ENCODE data around the gene KRTAP10-10. TPM values are rescaled to one million over a fixed set of nuclear protein-coding genes. Genes with fewer than 3 reads are reported as not detected.
"Not testable (repeated sequence)": the region's sequence is repeated elsewhere in the genome, so short reads cannot be mapped to it uniquely, and the experiment has no call there.

Gene KRTAP10-10
- total RNA-seq, 2 experiments from 2014 or later = not detected

DNA sequence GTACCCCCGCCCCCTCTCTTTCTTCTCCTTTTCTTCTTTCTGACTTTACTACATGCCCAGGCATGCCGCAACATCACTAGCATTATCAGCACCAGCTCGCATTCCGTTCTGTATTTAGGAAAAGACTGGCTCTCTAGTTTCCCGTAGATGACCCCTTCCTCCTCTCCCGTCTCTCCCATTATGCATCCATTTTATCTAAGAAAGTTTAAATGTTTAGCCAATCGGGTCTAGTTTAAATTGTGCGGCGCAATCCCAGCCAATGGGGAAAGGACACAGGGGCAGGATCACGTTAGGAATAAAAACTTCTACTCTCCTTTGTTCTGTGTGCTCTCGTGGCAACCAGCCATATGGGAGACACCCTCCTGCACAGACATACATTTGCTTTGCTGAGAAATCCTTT lies 39.1 kb upstream of the KRTAP10-10 start:
- no peak for DNase-seq
- Mint-ChIP-seq H3K27me3 (peaks cover 11% of the 10 kb centered on the region), H3K27ac (no peak overlapping the region), H3K4me1 (peaks cover 1% of the 10 kb centered on the region), H3K36me3 (ENCODE audit: low read depth) (no peaks in the 10 kb centered on the region), H3K4me3 (no peak overlapping the region), H3K9me3 (peaks cover 4% of the 10 kb centered on the region)
- ChIA-PET CTCF (interaction anchor here (1.2 kb wide), 1 partner anchor 28 kb away, joined by 3 read pairs; no protein-coding TSS in a partner anchor), POLR2A (no interaction called here)

DNA sequence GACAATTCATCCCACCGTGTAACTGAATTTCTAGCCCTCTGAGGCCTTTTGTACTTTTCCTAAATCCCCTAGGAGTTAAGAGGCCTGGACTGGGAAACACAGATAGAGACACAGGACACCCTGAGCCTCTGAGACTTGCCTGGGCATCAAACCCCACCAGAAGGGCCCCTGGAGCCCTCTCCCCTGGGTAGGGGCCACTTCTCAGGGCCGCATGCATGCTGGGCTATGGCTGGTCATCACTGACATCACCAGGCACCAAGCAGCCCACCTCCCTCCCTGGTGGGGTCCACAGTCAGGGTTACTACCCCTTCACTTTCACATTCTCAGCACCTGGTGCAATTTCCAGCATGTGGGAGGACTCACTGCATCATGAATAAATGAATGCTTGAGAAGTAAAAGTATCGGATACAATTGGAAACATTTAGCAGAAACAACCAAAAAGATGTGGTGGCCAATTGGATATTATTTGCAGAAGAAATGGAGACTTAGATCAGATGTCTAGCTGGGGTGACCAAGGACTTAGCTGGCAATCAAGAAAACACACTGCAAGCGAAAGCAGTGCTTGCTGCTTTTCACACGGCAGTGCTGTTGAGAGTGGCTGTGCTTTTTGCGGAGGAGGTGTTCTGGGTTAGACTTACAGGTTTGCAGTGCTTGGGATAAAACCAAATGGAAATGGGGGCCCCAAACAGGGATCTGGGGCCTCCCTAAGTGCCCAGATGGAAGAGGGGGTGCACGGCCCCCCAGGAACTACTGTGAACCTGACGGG lies 37.7 kb upstream of the KRTAP10-10 start:
- H3K4me1 Mint-ChIP-seq = no peaks in the 10 kb centered on the region
- CTCF ChIA-PET = no interaction called here
- no peaks in the 10 kb centered on the region for H3K36me3 Mint-ChIP-seq (ENCODE audit: low read depth)
- DNase-seq = no peak
- no peak overlapping the region for H3K4me3 Mint-ChIP-seq
- peaks cover 5% of the 10 kb centered on the region for H3K9me3 Mint-ChIP-seq
- H3K27me3 Mint-ChIP-seq = peaks cover 11% of the 10 kb centered on the region
- H3K27ac Mint-ChIP-seq = no peak overlapping the region
- POLR2A ChIA-PET = no interaction called here

DNA sequence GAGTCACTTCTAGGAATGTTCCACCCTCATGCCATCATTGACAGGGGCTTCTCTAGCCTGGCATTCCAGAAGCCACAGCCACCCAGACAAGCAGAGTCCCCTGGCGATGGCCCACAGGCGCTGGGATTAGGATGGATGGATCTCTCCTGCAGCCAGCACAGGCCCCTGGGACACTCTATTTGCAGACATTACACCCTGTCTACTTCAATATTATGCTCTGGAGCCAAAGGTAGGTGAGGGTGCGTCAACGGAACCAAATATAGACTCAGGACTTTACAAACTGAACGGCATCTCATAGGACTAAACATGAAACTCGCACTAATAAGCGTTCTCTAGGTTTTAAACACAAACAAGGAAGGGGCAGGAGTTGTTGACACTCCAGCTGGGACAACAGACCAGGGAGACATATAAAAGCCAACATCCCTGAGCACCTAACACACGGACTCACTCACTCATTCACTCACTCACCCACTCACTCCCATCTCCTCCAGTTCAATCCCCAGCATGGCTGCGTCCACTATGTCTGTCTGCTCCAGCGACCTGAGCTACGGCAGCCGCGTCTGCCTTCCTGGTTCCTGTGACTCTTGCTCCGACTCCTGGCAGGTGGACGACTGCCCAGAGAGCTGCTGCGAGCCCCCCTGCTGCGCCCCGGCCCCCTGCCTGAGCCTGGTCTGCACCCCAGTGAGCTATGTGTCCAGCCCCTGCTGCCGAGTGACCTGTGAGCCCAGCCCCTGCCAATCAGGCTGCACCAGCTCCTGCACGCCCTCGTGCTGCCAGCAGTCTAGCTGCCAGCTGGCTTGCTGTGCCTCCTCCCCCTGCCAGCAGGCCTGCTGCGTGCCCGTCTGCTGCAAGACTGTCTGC lies 36.8 kb upstream of the KRTAP10-10 start, which contains the start of gene KRTAP10-7:
TSS of gene KRTAP10-7 (plus strand) at position 480 of the 861 bp plus-strand sequence. CDS start at position 505, 25 bp downstream.
- DNase-seq; POLR2A ChIA-PET; H3K36me3 Mint-ChIP-seq (ENCODE audit: low read depth); H3K27ac Mint-ChIP-seq; H3K4me3 Mint-ChIP-seq; H3K4me1 Mint-ChIP-seq; CTCF ChIA-PET: not testable (repeated sequence)
- H3K9me3 Mint-ChIP-seq = peaks cover 11% of the 10 kb centered on the region
- peaks cover 14% of the 10 kb centered on the region for H3K27me3 Mint-ChIP-seq

DNA sequence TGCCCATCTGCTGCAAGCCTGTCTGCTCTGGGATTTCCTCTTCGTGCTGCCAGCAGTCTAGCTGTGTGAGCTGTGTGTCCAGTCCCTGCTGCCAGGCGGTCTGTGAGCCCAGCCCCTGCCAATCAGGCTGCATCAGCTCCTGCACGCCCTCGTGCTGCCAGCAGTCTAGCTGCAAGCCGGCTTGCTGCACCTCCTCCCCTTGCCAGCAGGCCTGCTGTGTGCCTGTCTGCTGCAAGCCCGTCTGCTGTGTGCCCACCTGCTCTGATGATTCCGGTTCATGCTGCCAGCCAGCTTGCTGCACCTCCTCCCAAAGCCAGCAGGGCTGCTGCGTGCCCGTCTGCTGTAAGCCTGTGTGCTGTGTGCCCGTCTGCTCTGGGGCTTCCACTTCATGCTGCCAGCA lies 36.1 kb upstream of the KRTAP10-10 start:
- Mint-ChIP-seq H3K27me3 (peaks cover 16% of the 10 kb centered on the region), H3K9me3 (peaks cover 11% of the 10 kb centered on the region)
- H3K4me1 Mint-ChIP-seq; DNase-seq; POLR2A ChIA-PET; H3K36me3 Mint-ChIP-seq (ENCODE audit: low read depth); H3K4me3 Mint-ChIP-seq; H3K27ac Mint-ChIP-seq: not testable (repeated sequence)
- CTCF ChIA-PET = interaction anchor here (0.5 to 0.6 kb wide), 2 partner anchors 14 to 57 kb away, joined by 3 to 5 read pairs; no protein-coding TSS in a partner anchor

DNA sequence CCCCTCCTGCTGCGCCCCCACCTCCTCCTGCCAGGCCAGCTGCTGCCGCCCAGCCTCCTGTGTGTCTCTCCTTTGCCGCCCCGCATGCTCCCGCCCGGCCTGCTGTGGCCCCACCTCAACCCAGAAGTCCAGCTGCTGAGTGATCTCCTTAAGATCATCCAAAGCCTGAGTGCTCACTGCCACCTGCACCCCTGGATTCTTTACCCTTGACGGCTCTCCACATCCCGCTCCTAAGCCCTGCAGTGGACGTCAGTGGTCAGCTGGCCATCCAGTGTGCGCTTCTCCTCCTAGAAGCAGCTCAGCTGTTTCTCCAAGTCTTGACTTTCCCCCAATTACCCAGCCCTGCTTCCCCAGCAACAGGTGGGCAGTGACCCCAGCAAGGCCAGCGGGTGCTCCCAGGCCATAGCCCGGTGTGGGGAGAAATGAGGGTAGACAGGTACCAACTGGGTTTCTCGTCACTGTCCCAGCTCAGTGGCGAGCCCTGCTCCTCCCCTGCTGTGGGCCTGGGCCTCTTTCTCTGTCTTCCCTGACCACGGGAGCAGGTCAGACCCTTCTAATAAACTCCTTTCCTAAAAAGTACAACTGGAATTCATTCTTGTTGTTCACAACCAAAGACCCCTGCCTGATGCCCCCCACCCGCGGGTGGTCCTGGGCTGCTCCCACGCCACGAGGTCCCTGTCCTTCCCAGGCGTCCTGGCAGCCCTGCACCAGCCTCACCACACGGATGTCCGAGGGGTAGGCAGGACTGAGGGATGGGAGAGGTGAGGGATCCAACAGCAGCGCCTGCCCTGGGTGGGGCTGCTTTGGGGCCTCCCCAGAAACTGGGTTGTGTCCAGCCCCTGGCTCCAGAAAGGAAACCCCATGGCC lies 35.3 kb upstream of the KRTAP10-10 start:
- no peak for DNase-seq
- H3K36me3 Mint-ChIP-seq (ENCODE audit: low read depth) = no peaks in the 10 kb centered on the region
- peaks cover 11% of the 10 kb centered on the region for H3K9me3 Mint-ChIP-seq
- no peak overlapping the region for H3K27ac Mint-ChIP-seq
- POLR2A ChIA-PET = no interaction called here
- peaks cover 17% of the 10 kb centered on the region for H3K27me3 Mint-ChIP-seq
- no peaks in the 10 kb centered on the region for H3K4me1 Mint-ChIP-seq
- CTCF ChIA-PET = interaction anchor here (0.5 to 0.6 kb wide), 2 partner anchors 13 to 57 kb away, joined by 3 to 5 read pairs; no protein-coding TSS in a partner anchor
- H3K4me3 Mint-ChIP-seq = no peak overlapping the region

DNA sequence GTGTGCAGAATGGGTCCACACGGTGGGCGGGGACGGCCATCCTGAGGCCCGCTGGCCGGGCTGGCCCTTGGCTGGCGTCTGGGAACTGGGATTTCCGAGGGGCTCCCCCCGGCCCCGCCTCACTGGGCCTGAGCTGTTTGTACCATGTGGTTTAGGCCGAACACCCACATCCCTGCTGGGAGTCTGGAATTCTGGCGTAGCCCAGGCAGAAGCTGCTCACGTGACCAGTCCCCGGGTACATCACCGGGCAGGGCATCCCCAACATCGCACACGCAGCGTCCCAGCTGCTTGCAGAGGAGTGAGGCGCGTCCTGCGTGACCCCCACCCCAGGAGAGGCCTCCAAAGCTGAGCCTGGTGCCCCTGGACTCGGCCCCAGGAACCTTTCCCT lies 34.7 kb upstream of the KRTAP10-10 start:
- H3K4me3 Mint-ChIP-seq = no peak overlapping the region
- no peak overlapping the region for H3K27ac Mint-ChIP-seq
- POLR2A ChIA-PET = no interaction called here
- no peak for DNase-seq
- no peaks in the 10 kb centered on the region for H3K4me1 Mint-ChIP-seq
- H3K36me3 Mint-ChIP-seq (ENCODE audit: low read depth) = no peaks in the 10 kb centered on the region
- peaks cover 11% of the 10 kb centered on the region for H3K9me3 Mint-ChIP-seq
- peaks cover 17% of the 10 kb centered on the region for H3K27me3 Mint-ChIP-seq
- CTCF ChIA-PET = no interaction called here

DNA sequence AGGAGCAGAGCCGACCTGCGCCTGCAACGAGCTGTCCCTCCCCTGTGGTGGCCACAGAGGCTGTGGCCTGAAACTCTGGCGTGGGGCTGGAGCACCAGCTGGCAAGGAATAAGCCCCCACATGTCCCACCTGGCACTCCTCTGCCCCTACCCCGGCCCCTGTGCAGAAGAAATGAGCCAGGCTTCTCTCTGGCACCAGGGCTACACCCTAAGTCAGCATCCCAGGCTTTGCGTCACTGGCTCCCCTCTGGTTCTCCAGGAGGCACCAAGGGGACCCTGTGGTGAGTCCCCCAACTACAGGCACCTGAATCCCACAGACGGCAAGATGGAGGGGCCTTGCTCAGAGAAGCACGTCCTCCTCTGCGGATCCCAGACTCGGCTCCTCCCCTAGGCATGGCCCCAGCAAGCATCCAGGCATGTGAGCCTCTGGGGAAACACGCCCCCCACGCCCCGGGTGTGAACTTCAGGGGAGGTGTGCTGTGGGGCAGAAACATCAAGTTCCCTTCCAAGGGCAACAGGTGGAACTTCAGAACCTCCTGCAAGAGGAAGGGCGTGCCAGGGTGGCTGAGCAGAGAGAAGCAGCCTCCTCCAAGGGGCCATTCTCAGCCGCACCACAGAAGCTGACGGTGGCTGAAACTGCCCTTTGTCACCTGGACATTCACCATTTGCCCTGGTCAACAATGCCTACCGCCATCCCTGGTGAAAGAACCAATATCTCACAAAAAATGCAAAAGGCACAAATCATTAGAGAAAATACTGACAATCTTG lies 33.9 kb upstream of the KRTAP10-10 start:
- H3K4me1 Mint-ChIP-seq = no peaks in the 10 kb centered on the region
- DNase-seq = no peak
- H3K9me3 Mint-ChIP-seq = peaks cover 11% of the 10 kb centered on the region
- ChIA-PET POLR2A (no interaction called here), CTCF (no interaction called here)
- H3K36me3 Mint-ChIP-seq (ENCODE audit: low read depth) = no peaks in the 10 kb centered on the region
- peaks cover 19% of the 10 kb centered on the region for H3K27me3 Mint-ChIP-seq
- H3K4me3 Mint-ChIP-seq = no peak overlapping the region
- H3K27ac Mint-ChIP-seq = no peak overlapping the region

DNA sequence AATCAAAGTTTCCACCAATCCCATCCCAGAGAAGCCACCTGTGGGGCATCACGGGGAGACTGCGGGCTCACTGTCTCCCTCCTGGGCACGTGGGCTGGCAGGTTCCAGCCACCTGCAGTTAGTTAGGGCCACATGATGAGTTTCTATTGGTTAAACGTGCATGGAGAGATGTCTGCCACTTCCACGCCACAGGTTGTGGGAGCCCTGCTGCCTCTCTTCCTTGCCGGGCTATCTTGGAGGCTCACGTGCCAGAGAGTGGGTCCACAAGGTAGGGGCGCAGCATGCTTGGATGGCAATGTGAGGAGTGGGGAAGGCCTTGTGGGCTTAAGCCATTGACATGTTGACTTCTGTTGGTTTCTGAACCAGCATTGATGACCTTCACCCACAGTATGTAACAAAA lies 33.2 kb upstream of the KRTAP10-10 start:
- peaks cover 16% of the 10 kb centered on the region for H3K27me3 Mint-ChIP-seq
- H3K36me3 Mint-ChIP-seq (ENCODE audit: low read depth) = no peaks in the 10 kb centered on the region
- ChIA-PET CTCF (no interaction called here), POLR2A (no interaction called here)
- DNase-seq = no peak
- H3K27ac Mint-ChIP-seq = no peak overlapping the region
- no peaks in the 10 kb centered on the region for H3K4me1 Mint-ChIP-seq
- H3K9me3 Mint-ChIP-seq = peaks cover 8% of the 10 kb centered on the region
- H3K4me3 Mint-ChIP-seq = no peak overlapping the region

DNA sequence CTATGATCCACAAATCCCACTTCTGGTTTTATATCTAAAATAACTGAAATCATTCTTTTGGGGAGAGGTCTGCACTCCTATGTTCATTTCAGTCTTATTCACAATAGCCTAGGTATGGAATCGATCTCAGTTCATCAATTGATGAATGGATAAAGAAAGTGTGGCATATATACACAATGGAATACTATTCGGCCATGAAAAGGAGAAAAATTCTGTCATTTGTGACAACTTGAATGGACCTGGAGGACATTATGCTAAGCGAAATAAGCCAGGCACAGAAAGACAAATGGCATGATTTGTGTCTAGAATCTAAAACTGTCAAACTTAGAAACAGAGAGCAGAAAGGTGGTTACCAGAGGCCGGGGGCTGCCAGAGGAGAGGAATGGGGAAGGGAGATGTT lies 30.7 kb upstream of the KRTAP10-10 start:
- Mint-ChIP-seq H3K4me1 (no peaks in the 10 kb centered on the region), H3K9me3 (peaks cover 30% of the 10 kb centered on the region), H3K36me3 (ENCODE audit: low read depth) (peaks cover 3% of the 10 kb centered on the region), H3K27me3 (peaks cover 17% of the 10 kb centered on the region), H3K4me3 (no peak overlapping the region), H3K27ac (no peak overlapping the region)
- POLR2A ChIA-PET = no interaction called here
- CTCF ChIA-PET = no interaction called here
- DNase-seq = no peak

DNA sequence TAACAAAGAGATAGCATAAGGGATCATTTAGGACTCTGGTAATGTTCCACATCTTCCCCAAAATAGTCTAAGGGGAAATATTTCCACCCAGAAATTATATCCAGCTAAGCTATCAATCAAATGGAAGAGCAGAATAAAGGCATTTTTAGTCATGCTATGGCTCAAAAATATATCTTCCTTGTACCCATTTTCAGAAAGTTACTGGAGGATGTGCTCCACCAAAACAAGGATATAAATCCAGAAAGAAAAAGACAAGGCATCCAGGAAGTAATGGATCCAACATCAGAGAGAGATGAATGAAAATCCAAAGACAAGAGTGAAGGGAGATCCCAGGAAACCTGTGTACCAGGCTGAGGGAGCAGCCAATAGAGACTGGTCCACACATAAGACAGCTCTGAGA lies 28.0 kb upstream of the KRTAP10-10 start:
- Mint-ChIP-seq H3K9me3 (peaks cover 30% of the 10 kb centered on the region), H3K4me3 (no peak overlapping the region), H3K4me1 (no peaks in the 10 kb centered on the region), H3K36me3 (ENCODE audit: low read depth) (peaks cover 4% of the 10 kb centered on the region), H3K27ac (no peak overlapping the region), H3K27me3 (peaks cover 17% of the 10 kb centered on the region)
- ChIA-PET POLR2A (no interaction called here), CTCF (interaction anchor here (1.0 kb wide), 1 partner anchor 18 kb away, joined by 3 read pairs; the partner anchor contains the start of gene KRTAP10-9)
- no peak for DNase-seq

DNA sequence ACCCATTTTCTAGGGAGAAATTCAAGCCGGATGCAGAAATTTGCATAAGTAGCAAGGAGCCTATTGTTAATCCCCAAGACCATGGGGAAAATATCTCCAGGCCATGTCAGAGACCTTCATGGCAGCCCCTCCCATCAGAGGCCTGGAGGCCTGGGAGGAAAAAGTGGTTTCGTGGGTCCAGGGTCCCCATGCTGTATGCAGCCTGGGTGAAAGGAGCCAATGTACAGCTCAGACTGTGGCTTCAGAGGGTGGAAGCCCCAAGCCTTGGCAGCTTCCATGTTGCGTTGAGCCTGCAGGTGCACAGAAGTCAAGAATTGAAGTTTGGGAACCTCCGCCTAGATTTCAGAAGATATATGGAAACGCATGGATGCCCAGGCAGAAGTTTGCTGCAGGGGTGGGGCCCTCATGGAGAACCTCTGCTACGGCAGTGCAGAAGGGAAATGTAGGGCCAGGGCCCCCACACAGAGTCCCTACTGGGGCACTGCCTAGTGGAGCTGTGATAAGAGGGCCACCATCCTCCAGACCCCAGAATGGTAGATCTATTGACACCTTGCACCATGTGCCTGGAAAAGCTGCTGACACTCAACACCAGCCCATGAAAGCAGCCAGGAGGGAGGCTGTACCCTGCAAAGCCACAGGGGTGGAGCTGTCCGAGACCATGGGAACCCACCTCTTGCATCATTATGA lies 26.9 kb upstream of the KRTAP10-10 start:
- Mint-ChIP-seq H3K27me3 (peaks cover 11% of the 10 kb centered on the region), H3K9me3 (peaks cover 23% of the 10 kb centered on the region)
- POLR2A ChIA-PET; H3K4me1 Mint-ChIP-seq; H3K36me3 Mint-ChIP-seq (ENCODE audit: low read depth); H3K4me3 Mint-ChIP-seq; H3K27ac Mint-ChIP-seq; DNase-seq; CTCF ChIA-PET: not testable (repeated sequence)

DNA sequence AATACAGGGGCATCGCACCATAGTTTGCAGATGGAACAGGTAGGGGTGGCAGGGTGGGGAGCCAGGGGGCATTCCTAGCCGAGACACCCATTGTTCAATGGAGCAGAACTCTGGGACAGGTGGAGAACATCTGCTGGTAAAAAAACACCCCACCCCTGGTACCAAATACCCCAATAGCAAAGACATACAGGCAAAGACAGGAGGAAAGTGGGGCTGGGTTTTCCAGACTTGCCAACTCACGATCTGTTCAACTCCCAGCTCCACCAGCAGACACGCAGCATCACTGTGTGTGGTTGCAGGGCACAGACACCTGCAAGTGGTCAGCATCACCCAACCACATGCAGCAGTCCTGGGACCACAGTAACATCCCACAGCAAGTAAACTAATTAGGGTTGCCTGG lies 25.6 kb upstream of the KRTAP10-10 start:
- peaks cover 23% of the 10 kb centered on the region for H3K9me3 Mint-ChIP-seq
- H3K27me3 Mint-ChIP-seq = peaks cover 6% of the 10 kb centered on the region
- H3K4me3 Mint-ChIP-seq = no peak overlapping the region
- no peak overlapping the region for H3K27ac Mint-ChIP-seq
- no peak for DNase-seq
- POLR2A ChIA-PET = no interaction called here
- H3K36me3 Mint-ChIP-seq (ENCODE audit: low read depth) = peaks cover 4% of the 10 kb centered on the region
- CTCF ChIA-PET = no interaction called here
- H3K4me1 Mint-ChIP-seq = peaks cover 5% of the 10 kb centered on the region

Measured in activated CD4-positive, alpha-beta T cell treated with anti-CD3 and anti-CD28 coated beads, Interleukin-2, amount 10 ng/mL, durations not matched to agents 7 days and 5 days (primary cell).